Kidney tubule cell (primary cell): ENCODE measurements around the gene KTN1.

Experiments
- DNase-seq: peaks from one replicate; pipeline ENCODE4 v3.0.0-alpha.2; 2018; ENCODE audit warnings: low spot score

Gene KTN1

DNA sequence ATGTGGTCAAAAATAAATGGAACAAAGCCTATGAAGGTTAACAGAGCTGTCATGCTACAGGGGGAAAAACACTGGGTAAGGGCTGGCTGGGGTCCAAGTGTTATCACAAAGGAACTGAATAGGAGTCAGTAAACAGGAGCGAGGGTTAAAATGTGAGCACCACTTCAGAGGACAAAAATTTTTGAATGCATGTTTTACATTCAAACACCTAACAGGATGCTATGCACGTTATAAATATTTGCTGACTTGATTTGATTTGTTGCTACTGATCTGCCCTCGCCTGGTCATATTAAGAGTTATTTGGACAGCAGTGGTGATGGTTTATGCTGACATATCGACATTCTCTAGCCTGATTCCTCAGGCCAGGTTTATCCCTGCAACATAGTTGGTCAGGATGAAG, 7.4 kb upstream of the KTN1 start:
- no peak for DNase-seq

DNA sequence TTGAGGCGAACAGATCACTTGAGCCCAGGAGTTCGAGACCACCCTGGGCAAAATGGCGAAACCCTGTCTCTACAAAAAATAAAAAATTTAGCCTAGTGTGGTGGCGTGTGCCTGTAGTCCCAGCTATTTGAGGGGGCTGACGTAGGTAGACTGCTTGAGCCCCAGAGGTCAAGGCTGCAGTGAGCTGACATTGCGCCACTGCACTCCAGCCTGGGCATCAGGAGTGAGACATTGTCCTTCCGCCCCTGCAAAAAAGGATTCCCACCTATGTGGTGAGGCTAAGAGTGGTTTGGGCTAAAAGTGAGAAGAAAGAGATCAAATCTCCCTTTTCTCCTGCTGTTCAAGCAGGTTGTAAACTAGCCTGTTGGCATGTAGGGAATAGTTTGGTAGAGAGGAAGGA, 5.0 kb upstream of the KTN1 start:
- no peak for DNase-seq

DNA sequence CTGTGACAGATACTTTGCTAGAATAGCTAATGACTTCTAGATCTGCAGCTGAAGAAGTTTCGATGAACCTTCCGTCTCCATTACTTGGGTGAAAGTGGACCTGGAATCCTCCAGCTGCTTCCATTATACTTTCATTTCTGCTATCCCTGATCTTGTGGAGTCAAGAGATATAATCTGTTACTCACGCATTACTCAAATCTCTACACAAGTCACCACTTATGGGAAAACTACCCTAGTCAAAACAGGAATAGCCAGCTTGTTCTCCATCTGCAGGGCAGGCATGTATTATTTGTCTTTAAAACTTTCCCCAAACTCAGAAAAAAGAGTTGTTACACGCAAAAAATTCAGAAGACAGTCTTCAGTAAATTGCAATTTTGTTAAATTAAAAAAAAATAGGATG, 2.8 kb upstream of the KTN1 start:
- DNase-seq, result no peak

DNA sequence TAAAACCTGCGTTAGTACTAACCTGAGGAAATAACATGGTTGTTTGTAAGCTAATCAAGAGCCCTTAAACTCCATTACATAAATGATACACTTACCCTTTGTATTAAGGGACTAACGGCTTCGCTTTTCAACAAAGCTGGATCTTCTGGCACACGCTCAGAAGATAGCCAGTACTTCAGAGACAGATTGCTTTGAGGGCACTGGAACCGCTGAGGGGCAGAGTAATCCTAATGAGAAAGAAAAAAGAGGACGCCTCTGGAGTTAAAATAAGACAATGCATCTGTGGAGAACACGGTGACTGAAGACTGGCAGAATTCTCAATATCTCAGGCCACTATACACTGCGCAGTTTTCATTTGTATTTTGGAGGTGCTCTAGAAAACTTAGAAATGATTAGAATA, 1.5 kb upstream of the KTN1 start:
- no peak for DNase-seq

DNA sequence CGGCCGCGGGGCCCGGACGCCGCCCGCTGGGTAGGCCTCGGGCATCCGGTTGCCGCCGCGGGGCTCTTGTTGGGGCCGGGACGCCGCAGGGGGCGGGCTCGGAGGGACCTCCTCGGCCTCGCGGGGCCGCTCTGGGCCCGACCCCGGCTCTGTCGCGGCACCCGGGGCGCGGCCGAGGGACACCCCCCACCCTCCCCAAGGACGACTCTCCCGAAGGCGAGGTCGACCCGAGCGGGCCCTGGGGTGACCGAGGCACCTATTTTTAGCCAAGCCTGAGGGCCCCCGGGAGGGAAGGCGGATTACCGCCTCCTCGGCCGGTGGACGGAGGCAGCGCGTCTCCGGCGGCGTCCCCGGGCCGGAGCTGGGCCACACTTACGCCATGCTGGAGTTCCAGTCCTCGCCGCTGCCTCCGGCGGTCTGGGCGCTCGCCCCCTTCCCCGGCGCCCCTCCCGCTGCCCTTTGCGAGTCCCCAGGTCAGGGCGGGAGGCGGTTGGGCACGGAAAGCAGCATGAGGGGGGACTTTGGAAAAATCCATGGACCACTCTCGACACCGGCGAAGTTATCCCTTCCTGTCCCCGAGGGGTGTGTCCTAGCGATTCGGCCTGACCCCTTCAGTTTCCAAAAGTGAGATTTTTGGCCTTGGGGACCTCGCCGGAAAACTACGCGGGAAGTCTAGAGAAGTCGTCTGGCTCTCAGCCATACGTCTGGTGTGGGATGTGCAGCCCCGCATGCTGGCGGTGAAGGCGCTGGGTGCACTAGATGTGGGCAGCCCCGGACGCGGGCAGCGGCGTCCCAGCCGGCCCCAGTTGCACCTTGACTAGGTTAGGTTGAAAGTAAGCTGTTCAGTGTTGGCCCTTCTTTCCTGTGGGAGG, 699 bp downstream of the KTN1 start:
- peak; percentile 59 for DNase-seq

DNA sequence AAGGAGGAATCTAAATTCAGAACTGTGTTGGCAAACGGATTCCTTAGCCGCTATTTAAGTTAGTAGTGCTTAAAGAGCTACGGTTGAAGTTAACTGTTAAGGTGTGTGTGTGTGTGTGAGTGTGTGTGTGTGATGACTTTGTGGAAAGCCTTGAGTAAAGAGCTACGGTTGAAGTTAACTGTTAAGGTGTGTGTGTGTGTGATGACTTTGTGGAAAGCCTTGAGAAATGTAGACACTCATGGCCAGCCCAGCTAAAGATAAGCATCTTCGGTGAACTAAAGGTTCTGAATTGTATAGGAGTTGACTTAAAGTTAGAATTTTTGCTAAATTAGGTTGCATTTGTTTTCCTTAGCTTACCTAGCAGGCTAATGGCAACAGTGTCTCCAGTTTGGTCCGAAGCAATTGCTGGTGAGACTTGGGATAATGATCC, 1.4 kb downstream of the KTN1 start:
- no peak for DNase-seq

DNA sequence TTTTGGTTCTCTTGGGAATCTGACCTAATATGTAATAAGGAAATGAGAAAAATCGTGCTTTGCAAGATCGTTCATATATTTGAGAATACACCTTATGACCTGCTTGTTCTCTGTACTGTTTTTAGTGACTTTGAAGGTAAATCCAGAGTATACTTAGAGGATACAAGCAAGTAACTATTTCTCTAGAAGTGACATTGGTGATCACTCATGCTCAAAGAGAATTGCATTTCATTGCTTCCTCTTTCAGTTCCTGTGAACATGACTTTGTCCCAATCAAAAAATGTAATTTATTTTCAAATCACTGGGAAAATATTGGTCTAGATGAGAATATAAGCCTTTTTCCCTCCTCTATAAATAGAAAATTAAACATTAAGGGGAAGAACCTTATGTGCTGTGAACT, 2.7 kb downstream of the KTN1 start:
- DNase-seq, result no peak

DNA sequence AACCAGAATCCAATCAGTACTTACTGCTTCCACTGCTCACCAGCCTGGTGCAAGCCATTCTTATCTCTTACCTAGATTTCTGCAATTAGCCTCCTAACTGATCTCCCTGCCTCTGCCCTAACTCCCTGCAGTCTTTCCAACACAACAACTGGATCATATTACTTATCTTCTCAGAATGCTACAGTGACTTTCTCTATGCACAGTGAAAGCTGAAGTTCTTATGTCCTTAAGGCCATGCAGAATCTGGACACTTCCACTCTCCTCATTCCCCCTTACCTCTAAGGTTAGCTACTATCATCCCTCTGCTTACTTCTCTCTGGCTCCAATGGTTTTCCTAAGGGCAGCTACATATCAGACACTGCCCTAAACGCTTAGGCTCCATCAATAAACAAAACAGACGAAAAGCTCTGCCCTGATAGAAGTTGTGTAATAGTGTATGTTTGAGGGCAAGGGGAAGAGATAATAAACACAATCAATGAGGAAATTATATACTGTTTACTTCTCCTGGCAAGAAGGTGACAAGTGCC, 4.0 kb downstream of the KTN1 start:
- no peak for DNase-seq

DNA sequence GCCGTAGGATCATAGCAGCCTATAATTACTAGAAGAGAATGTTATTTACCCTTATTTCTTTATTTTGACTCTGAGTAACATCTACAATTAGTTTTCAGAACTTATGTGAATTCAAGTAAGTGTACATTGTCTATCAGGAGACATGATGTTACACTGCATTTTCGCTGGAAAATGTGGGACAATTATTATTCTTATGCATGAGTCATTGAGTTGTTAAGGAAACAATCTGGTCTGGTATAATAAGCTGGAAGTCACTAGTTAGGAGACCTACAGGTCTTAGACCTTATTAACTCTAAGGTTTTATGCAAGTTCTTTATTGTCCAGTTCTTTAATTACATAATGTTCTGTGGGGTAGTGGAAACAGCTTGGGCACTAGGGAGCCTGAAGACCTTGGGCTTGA, 5.8 kb downstream of the KTN1 start:
- DNase-seq, result peak; percentile 41

DNA sequence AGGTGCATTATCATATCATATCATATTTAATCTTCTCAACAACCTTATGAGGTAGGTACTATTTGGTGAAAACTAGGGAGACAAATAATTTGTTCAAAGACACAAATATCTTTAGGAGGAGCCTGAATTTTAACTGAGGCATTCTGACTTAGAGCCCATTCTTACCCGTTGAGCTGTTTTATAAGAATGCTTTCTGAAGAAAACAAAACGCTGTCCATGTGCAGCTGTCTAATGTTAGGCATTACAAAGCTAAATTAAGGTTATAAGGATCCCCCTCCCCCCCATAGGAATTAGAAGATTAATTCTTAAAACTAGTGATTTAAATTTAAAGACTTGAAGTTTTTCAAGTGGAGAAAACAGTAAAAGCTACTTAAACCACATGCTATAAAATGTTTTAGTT, 6.4 kb downstream of the KTN1 start:
- no peak for DNase-seq

DNA sequence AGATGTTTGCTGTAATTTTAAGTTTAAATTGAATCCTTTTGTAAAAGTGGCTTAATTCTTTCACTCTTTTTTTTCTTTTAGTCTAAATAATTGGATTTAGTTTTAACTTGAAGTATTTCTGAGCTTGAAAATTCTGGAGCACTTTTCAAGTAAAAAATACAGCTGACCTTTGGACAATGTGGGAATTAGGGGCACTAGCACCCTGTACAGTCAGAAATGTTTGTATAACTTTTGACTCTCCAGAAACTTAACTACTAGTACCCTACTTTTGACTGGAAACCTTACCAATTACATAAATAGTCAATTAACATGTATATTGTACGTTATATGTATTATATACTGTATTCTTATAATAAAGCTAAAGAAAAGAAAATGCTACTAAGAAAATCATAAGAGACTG, 7.8 kb downstream of the KTN1 start:
- DNase-seq, result no peak

DNA sequence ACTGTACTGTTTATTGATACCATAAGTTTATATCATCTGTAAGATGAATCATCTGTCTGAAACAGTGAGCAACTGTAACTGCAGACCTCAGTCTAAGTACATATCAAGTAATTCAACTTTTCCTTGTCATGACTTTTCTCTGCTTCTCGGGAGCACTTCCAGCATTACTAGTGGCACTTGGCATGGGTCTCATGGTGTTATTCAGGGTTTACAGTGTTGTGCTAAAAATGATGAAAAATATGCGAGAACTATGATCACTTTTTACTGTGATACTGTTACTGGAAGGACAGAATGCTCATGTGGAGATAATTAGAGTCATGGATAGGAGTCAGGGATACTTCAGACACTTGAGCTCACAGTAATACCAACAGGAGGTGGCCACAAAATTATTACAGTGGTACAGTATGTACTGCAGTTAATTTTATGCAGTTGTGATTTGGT, 8.3 kb downstream of the KTN1 start:
- peak; percentile 28 for DNase-seq

DNA sequence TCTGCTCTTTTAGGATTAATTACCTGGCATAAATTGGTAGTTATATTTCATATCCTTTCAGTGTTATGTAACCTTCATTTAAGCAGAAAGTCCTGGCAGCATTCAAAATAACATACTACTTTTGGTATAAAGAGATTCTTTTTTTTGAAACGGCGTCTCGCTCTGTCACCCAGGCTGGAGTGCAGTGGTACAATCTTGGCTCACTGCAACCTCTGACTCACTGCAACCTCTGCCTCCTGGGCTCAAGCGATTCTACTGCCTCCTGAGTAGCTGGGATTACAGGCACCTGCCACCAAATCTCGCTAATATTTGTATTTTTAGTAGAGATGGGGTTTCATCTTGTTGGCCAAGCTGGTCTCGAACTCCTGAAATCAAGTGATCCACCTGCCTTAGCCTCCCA, 9.2 kb downstream of the KTN1 start:
- peak; percentile 46 for DNase-seq

DNA sequence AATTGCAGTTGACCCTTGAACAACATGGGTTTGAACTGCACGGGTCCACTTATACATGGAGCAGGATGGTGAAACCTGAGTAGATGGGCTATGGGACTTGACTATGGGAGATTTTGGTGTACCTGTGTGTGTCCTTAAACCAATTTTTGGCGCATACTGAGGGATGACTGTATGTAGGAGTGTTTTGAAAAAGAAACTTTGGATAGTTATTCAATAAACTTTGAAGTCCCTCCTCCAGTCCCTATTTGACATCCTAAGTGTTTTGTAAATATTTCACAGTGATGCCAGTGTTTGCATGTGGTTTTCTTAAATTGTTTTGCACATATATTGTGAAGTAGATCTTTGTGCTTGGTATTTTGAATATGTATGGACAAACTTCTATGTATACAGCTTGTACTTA, 12.4 kb downstream of the KTN1 start:
- no peak for DNase-seq

DNA sequence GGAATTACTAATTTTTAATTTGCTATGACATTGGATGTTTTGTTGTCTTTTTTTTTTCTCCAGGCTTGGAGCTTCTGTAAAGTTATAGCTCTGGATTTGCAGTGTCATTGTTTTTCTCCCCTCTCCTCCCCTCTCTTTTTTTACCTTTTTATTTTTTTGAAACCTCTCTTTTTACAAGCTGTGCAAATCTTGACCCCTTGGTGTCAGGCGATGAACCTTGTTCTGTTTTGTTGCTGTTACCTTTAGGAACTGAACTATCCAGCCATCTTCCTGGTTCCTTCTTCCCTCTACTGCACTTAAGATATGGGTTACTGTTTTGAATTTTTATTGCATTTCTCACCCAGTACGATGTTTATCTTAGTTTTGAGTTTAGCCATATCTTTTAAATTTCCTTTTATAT, 13.7 kb downstream of the KTN1 start:
- DNase-seq, result peak; percentile 30

DNA sequence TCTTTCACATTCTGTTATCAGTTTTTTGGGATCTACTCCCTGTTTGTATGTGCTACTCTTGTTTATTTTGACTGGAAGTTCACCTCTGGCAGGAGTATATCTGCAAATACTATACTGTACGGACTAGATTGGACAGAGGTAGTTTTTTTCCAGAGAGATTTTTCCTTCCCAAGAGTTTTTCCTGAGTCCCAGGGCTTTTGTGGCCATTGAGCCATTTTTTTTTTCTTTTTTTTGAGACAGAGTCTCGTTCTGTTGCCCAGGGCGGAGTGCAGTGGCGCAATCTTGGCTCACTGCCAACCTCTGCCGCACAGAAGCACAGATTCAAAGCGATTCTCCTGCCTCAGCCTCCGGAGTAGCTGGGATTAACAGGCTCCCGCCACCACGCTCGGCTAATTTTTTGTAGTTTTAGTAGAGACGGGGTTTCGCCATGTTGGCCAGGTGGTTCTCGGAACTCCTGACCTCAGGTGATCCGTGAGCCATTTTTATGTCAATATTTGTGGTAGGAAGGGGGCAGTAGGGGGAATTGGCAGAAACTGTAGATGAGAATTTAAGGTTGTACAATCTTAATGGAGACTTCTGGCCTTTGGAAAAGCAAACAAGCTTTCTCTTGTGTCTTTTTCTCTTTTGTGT, 19.4 kb downstream of the KTN1 start:
- DNase-seq, result peak; percentile 55

DNA sequence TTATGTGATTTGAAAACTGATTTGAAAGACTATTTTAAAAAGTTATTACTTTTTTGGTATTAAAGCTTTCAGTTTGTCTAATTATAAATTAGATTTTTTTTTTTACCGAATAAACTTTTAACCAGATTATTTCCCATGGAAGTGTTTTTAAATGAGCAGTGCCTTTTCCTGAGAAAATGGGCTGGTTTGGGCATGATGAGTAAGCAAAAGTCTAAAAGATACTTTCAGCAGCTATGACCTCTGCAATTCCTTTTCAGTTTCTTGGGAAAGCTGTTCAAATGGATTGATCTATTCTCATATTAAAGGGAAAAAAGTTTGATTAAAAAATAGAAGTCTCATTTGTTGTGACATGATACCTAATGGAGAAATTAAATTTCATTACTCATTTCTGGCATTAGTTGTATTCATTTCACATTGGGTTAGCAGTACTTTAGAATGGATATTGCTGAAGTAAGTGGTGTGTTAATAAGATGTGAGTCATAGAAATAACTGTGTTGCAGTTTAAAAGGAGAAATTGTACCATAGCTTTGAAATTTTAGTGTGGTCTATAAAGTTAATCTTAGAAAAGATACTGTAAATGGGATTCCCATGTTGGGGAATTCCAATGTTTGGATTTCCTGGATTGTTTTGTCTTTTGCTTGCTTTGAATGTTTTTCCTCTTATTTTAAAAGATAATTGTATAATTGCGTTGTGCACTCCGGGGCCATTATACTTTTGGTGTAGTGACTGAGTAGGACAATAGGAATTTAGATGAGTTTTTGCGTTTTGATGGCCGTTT, 21.0 kb downstream of the KTN1 start:
- DNase-seq, result peak; percentile 70

DNA sequence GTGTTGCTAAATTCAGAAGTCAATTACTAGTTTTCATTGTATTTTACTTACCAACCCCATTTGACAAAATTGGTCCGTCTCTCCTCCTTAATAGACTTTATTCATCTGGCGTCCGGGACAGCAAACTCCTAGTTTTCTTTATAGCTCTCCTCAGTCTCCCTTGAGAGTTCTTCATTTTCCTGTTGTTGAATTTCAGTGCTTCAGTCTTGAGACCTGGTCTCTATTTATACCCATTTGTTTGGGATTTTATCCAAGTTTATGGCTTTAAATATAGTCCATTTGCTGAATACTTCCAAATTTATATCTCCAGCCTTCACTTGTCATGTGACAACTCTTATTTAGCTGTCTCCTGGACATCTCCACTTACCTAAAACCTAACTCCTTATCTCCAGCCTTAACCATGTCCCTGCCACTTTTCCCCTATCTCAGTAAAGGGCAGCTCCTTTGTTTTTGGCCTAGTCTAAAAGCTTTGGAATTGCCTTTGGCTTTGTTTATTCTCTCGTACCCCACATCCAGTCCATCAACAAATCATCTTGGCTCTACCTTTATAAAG, 23.5 kb downstream of the KTN1 start:
- no peak for DNase-seq

DNA sequence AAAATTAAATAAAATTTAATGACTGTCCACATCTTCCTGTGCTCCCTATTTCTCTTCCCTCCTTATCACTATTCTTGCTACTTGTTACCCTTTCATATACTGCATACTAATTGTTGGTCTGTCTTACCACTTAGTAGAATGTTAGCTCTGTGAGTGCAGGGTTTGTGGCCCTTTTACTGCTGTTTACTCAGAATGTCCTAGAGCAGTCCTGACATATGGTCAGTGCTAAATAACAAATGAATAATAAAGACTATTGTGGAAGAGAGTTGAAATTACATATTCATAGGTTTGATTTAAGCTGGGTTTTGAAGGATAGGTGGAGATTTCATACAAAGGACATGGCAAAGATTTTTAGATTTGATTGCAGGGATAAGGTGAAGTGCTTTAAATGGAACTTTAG, 24.5 kb downstream of the KTN1 start:
- DNase-seq, result no peak

DNA sequence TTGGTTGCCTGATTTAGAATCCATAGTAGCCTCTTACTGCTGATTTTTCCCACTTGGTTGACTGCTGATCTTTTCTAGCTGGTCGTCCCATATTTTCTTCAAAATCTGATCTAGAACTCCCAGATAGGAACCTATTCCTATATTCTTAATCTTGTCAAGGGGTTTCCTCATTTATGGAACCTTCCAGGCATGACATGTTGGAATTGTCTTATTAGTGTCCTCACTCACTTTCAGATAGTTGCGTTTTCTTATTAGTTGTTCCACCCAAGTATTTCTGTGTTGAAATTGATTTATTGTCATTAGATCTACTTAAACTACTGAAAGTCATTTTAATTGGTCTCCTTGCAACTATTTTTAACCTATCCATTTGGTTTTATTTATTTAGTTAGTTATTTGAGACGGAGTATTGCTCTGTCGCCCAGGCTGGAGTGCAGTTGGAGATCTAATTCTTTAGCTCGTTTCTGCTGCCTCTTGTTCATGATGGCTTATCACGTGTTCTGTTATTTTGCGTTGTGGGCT, 25.0 kb downstream of the KTN1 start:
- no peak for DNase-seq

DNA sequence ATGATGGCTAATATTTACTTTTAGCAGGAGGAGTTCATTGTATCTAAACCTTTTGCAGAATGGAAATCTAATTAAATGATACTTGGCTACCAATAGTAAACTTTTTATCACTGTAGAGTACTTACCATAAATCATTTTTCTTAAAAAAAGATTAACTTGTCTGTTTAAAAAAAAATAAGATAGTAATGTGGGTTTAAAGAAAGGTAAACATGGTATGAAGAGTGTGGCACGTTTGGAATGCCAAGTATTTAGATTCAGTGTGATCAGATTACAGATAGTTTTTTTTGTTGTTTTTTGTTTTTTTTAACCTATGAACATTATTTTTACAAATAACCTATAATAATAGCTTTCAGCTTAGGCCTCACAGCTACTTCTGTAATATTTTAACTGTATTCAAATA, 25.8 kb downstream of the KTN1 start:
- peak; percentile 30 for DNase-seq

DNA sequence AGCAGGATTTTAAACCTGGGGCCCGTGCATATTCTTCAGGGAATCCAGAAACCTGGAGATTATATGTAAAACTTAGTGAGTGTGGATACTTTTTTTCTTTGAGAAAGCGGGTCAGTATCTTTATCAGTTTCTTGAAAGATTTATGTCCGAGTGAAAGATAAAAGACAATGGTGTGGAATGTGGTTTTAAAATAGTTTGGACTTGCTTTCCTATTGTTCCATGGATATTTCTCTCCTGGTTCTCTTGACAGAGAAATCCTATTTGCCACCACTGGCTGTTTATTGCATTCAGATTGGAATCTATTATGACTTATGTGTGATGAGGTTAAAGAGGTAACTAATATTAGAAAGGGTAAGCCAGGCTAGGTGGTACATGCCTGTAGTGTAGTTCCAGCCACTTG, 27.4 kb downstream of the KTN1 start:
- no peak for DNase-seq
